Measurements from ENCODE around the gene UBN1.

UBN1 gene

GRCh38 chr16:4836727-4837126 lies 10.6 kb upstream of the UBN1 start:
- H3K4me3 ChIP-seq (ENCODE audit: low read depth, low read length): no peak overlapping the region
- no peak for DNase-seq (ENCODE audit: low read depth)
- TF ChIP-seq CTCF (conservative IDR thresholded peaks at IDR 0.05; ENCODE audit: low read depth, low read length): no peak

GRCh38 chr16:4837733-4838501 lies 9.4 kb upstream of the UBN1 start:
- DNase-seq (ENCODE audit: low read depth): no peak
- no peak for TF ChIP-seq CTCF (conservative IDR thresholded peaks at IDR 0.05; ENCODE audit: low read depth, low read length)
- no peak overlapping the region for H3K4me3 ChIP-seq (ENCODE audit: low read depth, low read length)

GRCh38 chr16:4839942-4840341 lies 7.3 kb upstream of the UBN1 start:
- TF ChIP-seq CTCF (conservative IDR thresholded peaks at IDR 0.05; ENCODE audit: low read depth, low read length): peak; percentile 4
- no peak overlapping the region for H3K4me3 ChIP-seq (ENCODE audit: low read depth, low read length)
- DNase-seq (ENCODE audit: low read depth): no peak

GRCh38 chr16:4840984-4841383 lies 6.3 kb upstream of the UBN1 start:
- no peak for TF ChIP-seq CTCF (conservative IDR thresholded peaks at IDR 0.05; ENCODE audit: low read depth, low read length)
- DNase-seq (ENCODE audit: low read depth): no peak

GRCh38 chr16:4846503-4846900 lies 779 bp upstream of the UBN1 start:
- peak overlapping the region; percentile 94 for H3K4me3 ChIP-seq (ENCODE audit: low read depth, low read length)
- DNase-seq (ENCODE audit: low read depth): peak; percentile 64
- no peak for TF ChIP-seq CTCF (conservative IDR thresholded peaks at IDR 0.05; ENCODE audit: low read depth, low read length)

More at GRCh38 chr16:4840984-4841383, 6.3 kb upstream of the UBN1 start:
- H3K4me3 ChIP-seq (ENCODE audit: low read depth, low read length): no peak overlapping the region

GRCh38 chr16:4847774-4848587 lies 700 bp downstream of the UBN1 start:
- TF ChIP-seq CTCF (conservative IDR thresholded peaks at IDR 0.05; ENCODE audit: low read depth, low read length): no peak
- DNase-seq (ENCODE audit: low read depth): peak; percentile 58
- peak overlapping the region; percentile 94 for H3K4me3 ChIP-seq (ENCODE audit: low read depth, low read length)

All from choroid plexus epithelial cell (primary cell).